SK-N-SH (cell line): ENCODE data around the gene HDAC11. TPM values are rescaled to one million over a fixed set of nuclear protein-coding genes. Genes with fewer than 3 reads are reported as not detected.

Experiments used
- CTCF ChIA-PET: fragments of 300-600, 350-600 bp; formaldehyde crosslinking; extraction: SDS; loops from one replicate; lab custom pipeline; 2021; lab: Yijun Ruan, JAX
- POLR2A ChIA-PET: fragments of 350-600 bp; sonication (Branson Sonifier 250); formaldehyde crosslinking; extraction: SDS; loops from one replicate; lab custom pipeline; 2020; ENCODE audit warnings: antibody characterized with exemption, inconsistent platforms; lab: Yijun Ruan, JAX
- DNase-seq: peaks from one replicate; pipeline ENCODE4 v3.0.0; 2012
- H2AFZ ChIP-seq: fragments of 200-600 bp; sonication (generic); 2 replicates; pipeline ENCODE4 v1.8.1; 2016; ENCODE audit warnings: antibody characterized with exemption, mild to moderate bottlenecking, low read depth
- H3F3A ChIP-seq: fragments of 200-600 bp; sonication (generic); replicated peaks from 2 replicates; pipeline ENCODE3; 2016; ENCODE audit warnings: antibody characterized with exemption, mild to moderate bottlenecking; ENCODE audit not compliant: insufficient read depth
- H3K27ac ChIP-seq, 2 experiments: fragments of 200-500 bp in 1 of 2; fragments of 200-600 bp in 1 of 2; sonication (Bioruptor generic) in 1 of 2; sonication (generic), shearing (Covaris generic) in 1 of 2; 2 replicates each; pipeline versions ENCODE4 v1.5.1 to v1.6.1; 2014 to 2016; ENCODE audit warnings: low read depth in 2 of 2, inconsistent platforms in 1 of 2, low read length in 1 of 2, mild to moderate bottlenecking in 1 of 2, mixed read lengths in 1 of 2
- H3K27me3 ChIP-seq: fragments of 200-600 bp; sonication (generic), shearing (Covaris generic); 2 replicates; pipeline ENCODE4 v1.6.1; 2016; ENCODE audit warnings: mixed run types; ENCODE audit not compliant: insufficient read depth
- H3K36me3 ChIP-seq, 2 experiments: fragments of 200-500 bp in 1 of 2; fragments of 200-600 bp in 1 of 2; sonication (Bioruptor generic) in 1 of 2; sonication (generic) in 1 of 2; replicated peaks in 1 of 2; 2 replicates each; pipeline versions ENCODE3 to v1.5.1; 2014 to 2016; ENCODE audit warnings: low read length in 1 of 2, mild to moderate bottlenecking in 1 of 2; ENCODE audit not compliant: insufficient read depth in 2 of 2, control insufficient read depth in 1 of 2
- H3K4me1 ChIP-seq, 2 experiments: fragments of 200-500 bp in 1 of 2; fragments of 200-600 bp in 1 of 2; sonication (Bioruptor generic) in 1 of 2; sonication (generic), shearing (Covaris generic) in 1 of 2; 2 replicates each; pipeline versions ENCODE4 v1.5.1 to v1.6.1; 2014 to 2016; ENCODE audit warnings: low read depth in 1 of 2, low read length in 1 of 2, mixed run types in 1 of 2; ENCODE audit not compliant: insufficient read depth in 2 of 2, control insufficient read depth in 1 of 2
- H3K4me2 ChIP-seq: fragments of 200-600 bp; sonication (generic), shearing (Covaris generic); 2 replicates; pipeline ENCODE4 v1.6.1; 2017; ENCODE audit warnings: mixed run types
- H3K4me3 ChIP-seq, 2 experiments: fragments of 200-500 bp in 1 of 2; fragments of 200-600 bp in 1 of 2; sonication (Bioruptor generic) in 1 of 2; sonication (generic), shearing (Covaris generic) in 1 of 2; 2 replicates each; pipeline versions ENCODE4 v1.5.1 to v1.8.1; 2014 to 2016; ENCODE audit warnings: low read depth in 2 of 2, inconsistent platforms in 1 of 2, low read length in 1 of 2, mild to moderate bottlenecking in 1 of 2, mixed read lengths in 1 of 2, moderate library complexity in 1 of 2
- H3K79me2 ChIP-seq: fragments of 200-600 bp; sonication (generic); 2 replicates; pipeline ENCODE4 v1.8.1; 2017; ENCODE audit warnings: mild to moderate bottlenecking; ENCODE audit not compliant: insufficient read depth
- H3K9ac ChIP-seq: fragments of 200-600 bp; sonication (generic); 2 replicates; pipeline ENCODE4 v1.6.1; 2017; ENCODE audit warnings: mixed run types
- H3K9me2 ChIP-seq: fragments of 200-600 bp; sonication (generic); 2 replicates; pipeline ENCODE4 v1.6.1; 2017; ENCODE audit warnings: mixed run types
- H3K9me3 ChIP-seq: fragments of 200-600 bp; sonication (generic); 2 replicates; pipeline ENCODE4 v1.6.1; 2017; ENCODE audit warnings: mixed run types, mild to moderate bottlenecking, moderate library complexity
- H4K20me1 ChIP-seq: fragments of 200-600 bp; sonication (generic); 2 replicates; pipeline ENCODE4 v1.6.1; 2017; ENCODE audit warnings: mild to moderate bottlenecking, mixed run types; ENCODE audit not compliant: insufficient read depth
- CHD2 ChIP-seq: fragments of 150-350 bp; IDR thresholded peaks from 2 replicates; pipeline ENCODE4 v1.6.1; 2018; ENCODE audit warnings: low read length; ENCODE audit not compliant: partially characterized antibody
- ELF1 ChIP-seq: IDR thresholded peaks from 2 replicates; pipeline ENCODE4 v1.4.0; 2012
- EP300 ChIP-seq, 2 experiments: IDR thresholded peaks; 2 replicates each; pipeline versions ENCODE4 v1.4.0 to v1.6.1; 2012; ENCODE audit warnings: borderline replicate concordance in 1 of 2, low read depth in 1 of 2, low read length in 1 of 2
- EZH2phosphoT487 ChIP-seq: fragments of 200-600 bp; sonication (generic); IDR thresholded peaks from 2 replicates; pipeline ENCODE4 v1.6.1; 2017; ENCODE audit warnings: low read depth, mixed run types, mild to moderate bottlenecking, antibody characterized with exemption, moderate library complexity, borderline replicate concordance
- FOSL2 ChIP-seq: IDR thresholded peaks from 2 replicates; pipeline ENCODE4 v1.4.0; 2012; ENCODE audit warnings: low read depth, mild to moderate bottlenecking, moderate library complexity, borderline replicate concordance
- FOXJ3 ChIP-seq: sonication (generic); formaldehyde crosslinking; IDR thresholded peaks from 2 replicates; pipeline ENCODE4 v1.5.1; 2020; ENCODE audit warnings: mild to moderate bottlenecking, missing genetic modification reagents
- GABPA ChIP-seq: IDR thresholded peaks from 2 replicates; pipeline ENCODE4 v1.4.0; 2012; ENCODE audit warnings: low read depth, mild to moderate bottlenecking
- MAX ChIP-seq: IDR thresholded peaks from 2 replicates; pipeline ENCODE4 v1.4.0; 2012; ENCODE audit warnings: low read depth
- MEF2A ChIP-seq: IDR thresholded peaks from 2 replicates; pipeline ENCODE4 v1.4.0; 2012; ENCODE audit warnings: low read depth, borderline replicate concordance
- PBX3 ChIP-seq: IDR thresholded peaks from 2 replicates; pipeline ENCODE4; 2012
- RFX5 ChIP-seq: IDR thresholded peaks from 2 replicates; pipeline ENCODE4 v1.6.1; 2012; ENCODE audit warnings: mild to moderate bottlenecking, improper control_type of control experiment, low read length
- RXRA ChIP-seq: IDR thresholded peaks from 2 replicates; pipeline ENCODE4 v1.4.0; 2012; ENCODE audit warnings: low read depth, mild to moderate bottlenecking, borderline replicate concordance
- SIN3A ChIP-seq: IDR thresholded peaks from 2 replicates; pipeline ENCODE4 v1.6.1; 2012; ENCODE audit warnings: low read depth, mild to moderate bottlenecking, low read length, moderate library complexity, borderline replicate concordance
- SMC3 ChIP-seq: IDR thresholded peaks from 2 replicates; pipeline ENCODE4 v1.6.1; 2012; ENCODE audit warnings: low read depth, low read length, improper control_type of control experiment
- TAF1 ChIP-seq: IDR thresholded peaks from 2 replicates; pipeline ENCODE4 v1.6.1; 2012; ENCODE audit warnings: low read depth, mild to moderate bottlenecking, low read length, moderate library complexity, borderline replicate concordance
- TCF12 ChIP-seq: IDR thresholded peaks from 2 replicates; pipeline ENCODE4 v1.4.0; 2012
- USF1 ChIP-seq: IDR thresholded peaks from 2 replicates; pipeline ENCODE4 v1.4.0; 2012; ENCODE audit warnings: low read depth, borderline replicate concordance
- ZBTB33 ChIP-seq: IDR thresholded peaks from 2 replicates; pipeline ENCODE4 v1.4.0; 2012; ENCODE audit warnings: low read depth, borderline replicate concordance
- whole genome bisulfite sequencing: methylation state at CpG from one replicate; pipeline ENCODE4 v1.1.6; 2017; ENCODE audit warnings: low lambda C conversion rate; 5-methylcytosine and 5-hydroxymethylcytosine counted together
- polyA plus RNA-seq, 3 experiments: library from polyadenylated mRNA; depleted of rRNA; stranded (reverse); fragments of >200 nt; gene quantifications; 2 replicates each; pipeline ENCODE4 v1.2.3, GENCODE V29; 2012

Gene HDAC11
- polyA plus RNA-seq, 1 of the 3 experiments (the other 2 are of a cell fraction) = 17.5 TPM

- H3F3A ChIP-seq = no peaks in the 10 kb centered on the region
- 97% methylated on average over 7 of the region's 16 CpGs for WGBS
- no peaks in the 10 kb centered on the region for H3K27me3 ChIP-seq
- no peak overlapping the region for H3K9ac ChIP-seq
- no peak overlapping the region for H3K27ac ChIP-seq
- peaks cover 0 to 14% of the 10 kb centered on the region in 2 experiments; a peak in 1 of 4 replicates for H3K4me1 ChIP-seq
- no peak overlapping the region for H3K4me2 ChIP-seq
- TF ChIP-seq ELF1 (no peak), TCF12 (no peak), RXRA (no peak), TAF1 (no peak), SMC3 (no peak), PBX3 (no peak), MAX (no peak), RFX5 (no peak), USF1 (no peak), EP300 (IDR thresholded peaks at IDR 0.05; ENCODE audit: borderline replicate concordance in 1 of 2, low read depth in 1 of 2, low read length in 1 of 2) (no peak), FOSL2 (no peak), FOXJ3 (CRISPR knock-in tag) (no peak), SIN3A (no peak), GABPA (no peak), MEF2A (no peak), EZH2phosphoT487 (no peak), CHD2 (no peak), ZBTB33 (no peak)
- H3K79me2 ChIP-seq = no peaks in the 10 kb centered on the region
- no peaks in the 10 kb centered on the region for H3K9me2 ChIP-seq
- no peak for DNase-seq
- H2AFZ ChIP-seq = no peak overlapping the region
- CTCF ChIA-PET = interaction anchor here (1.1 to 29.6 kb wide), 5 partner anchors 9 to 391 kb away, joined by 3 to 872 read pairs (median 4); no protein-coding TSS in a partner anchor
- no peaks in the 10 kb centered on the region for H4K20me1 ChIP-seq
- H3K9me3 ChIP-seq = no peaks in the 10 kb centered on the region
- POLR2A ChIA-PET = interaction anchor here (1.8 kb wide), 1 partner anchor 70 kb away, joined by 5 read pairs; no protein-coding TSS in a partner anchor
- H3K36me3 ChIP-seq = no peaks in the 10 kb centered on the region
- H3K4me3 ChIP-seq = no peak overlapping the region
Observed at GRCh38 chr3:13505147-13506130, 25.3 kb downstream of the HDAC11 start.
